Mesenchymal stem cell (in vitro differentiated cells and primary cell): ENCODE data around the gene ARID1A.
A peak's percentile ranks its signal among the peaks of the same experiment; 100 is the strongest.

Experiments used
- DNase-seq: peaks from one replicate; pipeline ENCODE4 v3.0.0-alpha.2; 2013
- H2AFZ ChIP-seq: one replicate; pipeline ENCODE4 v1.6.1; 2013; ENCODE audit warnings: low read depth, mild to moderate bottlenecking, control low read depth, inconsistent platforms, low read length, moderate library complexity
- H2AK5ac ChIP-seq: 2 replicates; pipeline ENCODE4 v1.6.1; 2013; ENCODE audit warnings: low read length, moderate library complexity, mild to moderate bottlenecking, inconsistent platforms; ENCODE audit not compliant: severe bottlenecking
- H2BK120ac ChIP-seq: one replicate; pipeline ENCODE4 v1.6.1; 2013; ENCODE audit warnings: low read depth, mild to moderate bottlenecking, inconsistent platforms, low read length, moderate library complexity
- H2BK12ac ChIP-seq, 2 experiments: one replicate each; pipeline ENCODE4 v1.6.1; 2013; ENCODE audit warnings: inconsistent platforms in 2 of 2, low read length in 2 of 2, mild to moderate bottlenecking in 2 of 2, moderate library complexity in 2 of 2, control low read depth in 1 of 2
- H2BK15ac ChIP-seq: one replicate; pipeline ENCODE4 v1.6.1; 2013; ENCODE audit warnings: mild to moderate bottlenecking, low read depth, inconsistent platforms; ENCODE audit not compliant: poor library complexity, severe bottlenecking
- H2BK5ac ChIP-seq: 2 replicates; pipeline ENCODE4 v1.6.1; 2013; ENCODE audit warnings: low read depth, mild to moderate bottlenecking, low read length, control low read depth, inconsistent platforms; ENCODE audit not compliant: poor library complexity, severe bottlenecking
- H3K14ac ChIP-seq, 2 experiments: one replicate each; pipeline ENCODE4 v1.6.1; 2013; ENCODE audit warnings: inconsistent platforms in 2 of 2, low read length in 2 of 2, control low read depth in 1 of 2, mild to moderate bottlenecking in 1 of 2, moderate library complexity in 1 of 2
- H3K18ac ChIP-seq, 2 experiments: one replicate each; pipeline ENCODE4 v1.6.1; 2013; ENCODE audit warnings: inconsistent platforms in 2 of 2, low read length in 2 of 2, control low read depth in 1 of 2, low read depth in 1 of 2, mild to moderate bottlenecking in 1 of 2
- H3K23ac ChIP-seq, 2 experiments: one replicate each; pipeline ENCODE4 v1.6.1; 2013; ENCODE audit warnings: inconsistent platforms in 2 of 2, low read length in 2 of 2, mild to moderate bottlenecking in 2 of 2, moderate library complexity in 2 of 2, control low read depth in 1 of 2
- H3K27ac ChIP-seq: 2 replicates; pipeline ENCODE4 v1.5.1; 2013; ENCODE audit warnings: mild to moderate bottlenecking, moderate library complexity, low read length, control low read depth, inconsistent platforms; ENCODE audit not compliant: poor library complexity, severe bottlenecking
- H3K27me3 ChIP-seq, 2 experiments: 2 replicates each; pipeline versions ENCODE4 v1.6.1 to v1.7.0; 2013; ENCODE audit warnings: low read length in 2 of 2, mild to moderate bottlenecking in 2 of 2, moderate library complexity in 2 of 2, control low read depth in 1 of 2, inconsistent platforms in 1 of 2; ENCODE audit not compliant: control insufficient read depth in 1 of 2, insufficient read depth in 1 of 2
- H3K36me3 ChIP-seq, 2 experiments: 2 replicates each; pipeline versions ENCODE4 v1.6.1 to v1.7.0; 2013; ENCODE audit warnings: low read length in 2 of 2, control low read depth in 1 of 2, inconsistent platforms in 1 of 2, low read depth in 1 of 2, mild to moderate bottlenecking in 1 of 2; ENCODE audit not compliant: insufficient read depth in 2 of 2, control insufficient read depth in 1 of 2
- H3K4ac ChIP-seq, 2 experiments: one replicate each; pipeline ENCODE4 v1.6.1; 2013; ENCODE audit warnings: inconsistent platforms in 2 of 2, low read length in 2 of 2, mild to moderate bottlenecking in 2 of 2, moderate library complexity in 2 of 2, control low read depth in 1 of 2, low read depth in 1 of 2
- H3K4me1 ChIP-seq: 2 replicates; pipeline ENCODE4 v1.6.1; 2013; ENCODE audit warnings: low read depth, low read length, control low read depth; ENCODE audit not compliant: control insufficient read depth, insufficient read depth
- H3K4me2 ChIP-seq: 2 replicates; pipeline ENCODE4 v1.6.1; 2013; ENCODE audit warnings: low read length, mild to moderate bottlenecking, inconsistent platforms; ENCODE audit not compliant: poor library complexity, severe bottlenecking
- H3K4me3 ChIP-seq, 2 experiments: 2 replicates each; pipeline versions ENCODE4 v1.5.1 to v1.7.0; 2013; ENCODE audit warnings: low read length in 2 of 2, mild to moderate bottlenecking in 2 of 2, control low read depth in 1 of 2, low read depth in 1 of 2; ENCODE audit not compliant: insufficient read depth in 1 of 2
- H3K79me1 ChIP-seq: replicated peaks from 2 replicates; pipeline ENCODE4 v1.6.1; 2013; ENCODE audit warnings: mild to moderate bottlenecking, control low read depth, low read length, inconsistent platforms; ENCODE audit not compliant: poor library complexity, severe bottlenecking
- H3K9ac ChIP-seq: 2 replicates; pipeline ENCODE4 v1.7.0; 2013; ENCODE audit warnings: mild to moderate bottlenecking, low read length, moderate library complexity
- H3K9me3 ChIP-seq: 2 replicates; pipeline ENCODE4 v1.7.0; 2013; ENCODE audit warnings: mild to moderate bottlenecking, low read length; ENCODE audit not compliant: control insufficient read depth
- H4K8ac ChIP-seq: one replicate; pipeline ENCODE4 v1.6.1; 2013; ENCODE audit warnings: inconsistent platforms, mild to moderate bottlenecking, low read length, moderate library complexity
- H4K91ac ChIP-seq: one replicate; pipeline ENCODE4 v1.6.1; 2013; ENCODE audit warnings: mild to moderate bottlenecking, low read length, inconsistent platforms
- WGBS: methylation state at CpG from one replicate; pipeline ENCODE4 v1.1.7; 2013; ENCODE audit warnings: mixed read lengths; 5-methylcytosine and 5-hydroxymethylcytosine counted together

ARID1A gene

GRCh38 chr1:26786437-26787380 lies 90.9 kb downstream of the ARID1A start:
- H2BK15ac ChIP-seq, result peak overlapping the region; percentile 95
- peaks cover 2 to 21% of the 10 kb centered on the region in 2 experiments for H3K36me3 ChIP-seq
- peak overlapping the region; percentile 59 to 90 for H2BK12ac ChIP-seq
- H4K8ac ChIP-seq, result peak overlapping the region; percentile 93
- peaks cover 5% of the 10 kb centered on the region for H3K79me1 ChIP-seq
- no peak overlapping the region for H2AFZ ChIP-seq
- peak overlapping the region in 1 of 2 experiments; percentile 83 for H3K4me3 ChIP-seq
- H3K27me3 ChIP-seq, result no peaks in the 10 kb centered on the region
- H3K18ac ChIP-seq, result peak overlapping the region; percentile 98 to 99
- peak overlapping the region; percentile 64 to 95 for H3K14ac ChIP-seq
- H2BK120ac ChIP-seq, result peak overlapping the region; percentile 96
- peak overlapping the region; percentile 99 for H3K9ac ChIP-seq
- H3K9me3 ChIP-seq, result no peaks in the 10 kb centered on the region
- H3K4me1 ChIP-seq, result peaks cover 25% of the 10 kb centered on the region
- 15% methylated on average over 9 of the region's 12 CpGs for WGBS
- peak overlapping the region; percentile 98 for H2BK5ac ChIP-seq
- H2AK5ac ChIP-seq, result peak overlapping the region; percentile 93
- H4K91ac ChIP-seq, result peak overlapping the region; percentile 95
- peak; percentile 88 for DNase-seq
- H3K4me2 ChIP-seq, result peak overlapping the region; percentile 84
- H3K23ac ChIP-seq, result no peak overlapping the region
- peak overlapping the region; percentile 94 to 99 for H3K4ac ChIP-seq
- H3K27ac ChIP-seq, result peak overlapping the region; percentile 98

GRCh38 chr1:26787381-26787705 lies 91.5 kb downstream of the ARID1A start:
- Histone ChIP-seq H2BK120ac (peak overlapping the region; percentile 96), H2BK15ac (peak overlapping the region; percentile 95), H3K14ac (peak overlapping the region; percentile 37 to 95), H3K18ac (peak overlapping the region; percentile 98 to 99), H3K4me1 (peaks cover 25% of the 10 kb centered on the region), H3K79me1 (peaks cover 5% of the 10 kb centered on the region), H3K27ac (peak overlapping the region; percentile 98), H3K23ac (peak overlapping the region; percentile 14 to 96), H2BK5ac (peak overlapping the region; percentile 98), H2AFZ (no peak overlapping the region), H4K8ac (peak overlapping the region; percentile 97), H3K4me3 (peak overlapping the region; percentile 66 to 83), H3K4me2 (peak overlapping the region; percentile 84), H3K36me3 (peaks cover 2 to 15% of the 10 kb centered on the region in 2 experiments), H2AK5ac (peak overlapping the region; percentile 90), H3K9ac (peak overlapping the region; percentile 99), H3K9me3 (no peaks in the 10 kb centered on the region), H4K91ac (peak overlapping the region; percentile 95), H2BK12ac (peak overlapping the region in 1 of 2 experiments; percentile 7), H3K4ac (peak overlapping the region; percentile 93 to 99), H3K27me3 (no peaks in the 10 kb centered on the region)
- WGBS, result 11% methylated on average over 11 of the region's 11 CpGs
- DNase-seq, result peak; percentile 82

GRCh38 chr1:26787706-26788514 lies 92.1 kb downstream of the ARID1A start, which contains the start of gene PIGV:
Gene PIGV, plus strand, starts transcription at chr1:26787950. Its CDS starts 2,866 bp downstream, at chr1:26790816.
- H3K4me1 ChIP-seq, result peaks cover 25% of the 10 kb centered on the region
- peak within 1 kb of the TSS; percentile 14 to 96 for H3K23ac ChIP-seq
- H2BK15ac ChIP-seq, result peak within 1 kb of the TSS; percentile 95
- H2AK5ac ChIP-seq, result peak within 1 kb of the TSS; percentile 90
- H3K79me1 ChIP-seq, result peaks cover 5% of the 10 kb centered on the region
- peak within 1 kb of the TSS; percentile 98 for H2BK5ac ChIP-seq
- peak within 1 kb of the TSS; percentile 98 for H3K27ac ChIP-seq
- peak within 1 kb of the TSS in 1 of 2 experiments; percentile 83 for H2BK12ac ChIP-seq
- peak within 1 kb of the TSS; percentile 54 for H2AFZ ChIP-seq
- WGBS, result 2% methylated on average over 55 of the region's 63 CpGs
- H3K4ac ChIP-seq, result peak within 1 kb of the TSS; percentile 99
- H4K8ac ChIP-seq, result peak within 1 kb of the TSS; percentile 97
- H3K27me3 ChIP-seq, result no peaks in the 10 kb centered on the region
- H3K14ac ChIP-seq, result peak within 1 kb of the TSS; percentile 78 to 95
- H2BK120ac ChIP-seq, result peak within 1 kb of the TSS; percentile 96
- H3K4me2 ChIP-seq, result peak within 1 kb of the TSS; percentile 92
- H3K4me3 ChIP-seq, result peak within 1 kb of the TSS; percentile 66 to 83
- H3K9ac ChIP-seq, result peak within 1 kb of the TSS; percentile 99
- peaks cover 1 to 9% of the 10 kb centered on the region in 2 experiments for H3K36me3 ChIP-seq
- H3K9me3 ChIP-seq, result no peaks in the 10 kb centered on the region
- peak within 1 kb of the TSS; percentile 98 to 99 for H3K18ac ChIP-seq
- DNase-seq, result peak; percentile 86
- peak within 1 kb of the TSS; percentile 95 for H4K91ac ChIP-seq
